Suprapubic skin (tissue), 4 donors: ENCODE data around the gene PPP4R1.

Source experiments
- POLR2A ChIP-seq, 2 donors: fragments of 450-650 bp; IDR thresholded peaks; one replicate each; pipeline ENCODE4 v1.6.1; 2017; ENCODE audit warnings: antibody characterized with exemption in 2 of 2, mild to moderate bottlenecking in 2 of 2, moderate library complexity in 2 of 2
- POLR2AphosphoS5 ChIP-seq, 3 donors: sonication (generic); formaldehyde crosslinking; IDR thresholded peaks; one replicate each; pipeline ENCODE4 v1.6.1; 2017; ENCODE audit warnings: antibody characterized with exemption in 3 of 3

GRCh38 chr18:9604348-9604747, 10.0 kb downstream of the PPP4R1 start:
- TF ChIP-seq POLR2A (IDR thresholded peaks at IDR 0.05) (no peak), POLR2AphosphoS5 (IDR thresholded peaks at IDR 0.05) (no peak)
